Left kidney (tissue), 2 donors: ENCODE measurements around the gene CBX2. TPM values are rescaled to one million over a fixed set of nuclear protein-coding genes. Genes with fewer than 3 reads are reported as not detected.
"Not testable (repeated sequence)": the region's sequence is repeated elsewhere in the genome, so short reads cannot be mapped to it uniquely, and the experiment has no call there.

Experiments used
- DNase-seq: peaks from one replicate; pipeline ENCODE4 v3.0.0-alpha.2; 2013
- polyA plus RNA-seq: library from polyadenylated mRNA; unstranded; fragments of 120-200 nt; gene quantifications from one replicate; pipeline ENCODE4 v1.2.1, GENCODE V29; 2013; ENCODE audit not compliant: insufficient read length

The CBX2 gene
- polyA plus RNA-seq, 1 donor: 22.9 TPM

DNA sequence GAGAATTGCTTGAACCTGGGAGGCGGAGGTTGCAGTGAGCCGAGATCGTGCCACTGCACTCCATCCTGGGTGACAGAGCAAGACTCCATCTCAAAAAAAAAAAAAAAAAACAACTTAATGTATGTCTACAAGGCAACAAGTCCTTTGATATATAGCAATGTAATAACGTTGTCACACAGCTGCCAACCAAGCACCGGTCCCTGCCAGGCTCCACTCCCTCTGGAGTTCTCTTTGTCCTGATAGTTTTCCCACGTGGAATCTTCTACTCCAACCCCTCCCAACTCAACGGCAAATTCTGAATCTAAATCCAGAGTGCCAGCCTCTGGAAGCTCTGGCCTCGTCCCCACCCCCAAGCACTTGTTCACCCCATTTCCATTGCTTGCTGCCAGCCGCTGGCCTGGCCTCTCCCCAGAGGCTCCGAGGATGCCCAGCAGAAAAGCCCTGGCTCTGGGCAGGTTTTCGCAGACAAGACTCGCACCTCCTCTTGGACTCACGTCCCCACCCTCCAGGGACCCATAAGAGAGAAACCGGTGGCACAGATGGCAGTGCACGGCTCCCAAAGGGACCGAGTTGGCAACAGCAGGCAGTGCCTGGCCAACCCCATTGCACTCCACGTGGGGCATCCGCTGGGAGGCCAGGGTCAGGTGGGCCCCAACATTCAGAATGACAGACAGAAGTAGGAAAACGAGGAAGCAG lies 15.9 kb upstream of the CBX2 start:
- no peak for DNase-seq

DNA sequence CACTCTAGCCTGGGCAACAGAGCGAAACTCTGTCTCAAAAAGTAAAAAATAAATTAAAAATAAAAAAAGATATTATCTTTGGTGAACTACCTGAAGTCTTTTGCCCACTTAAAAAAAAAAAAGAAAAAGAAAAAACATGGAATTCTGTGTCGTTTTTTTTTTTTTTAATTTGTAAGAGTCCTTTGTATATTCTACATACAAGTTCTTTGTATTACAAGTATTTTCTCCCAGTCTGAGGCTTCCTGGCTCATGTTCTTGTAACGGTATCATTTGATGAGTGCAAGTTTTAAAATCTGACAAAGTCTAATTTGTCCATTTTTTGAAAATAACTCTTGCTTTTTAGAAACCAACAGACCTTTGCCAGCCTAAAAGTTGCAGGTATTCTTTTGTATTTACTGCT lies 12.2 kb upstream of the CBX2 start:
- DNase-seq: no peak

DNA sequence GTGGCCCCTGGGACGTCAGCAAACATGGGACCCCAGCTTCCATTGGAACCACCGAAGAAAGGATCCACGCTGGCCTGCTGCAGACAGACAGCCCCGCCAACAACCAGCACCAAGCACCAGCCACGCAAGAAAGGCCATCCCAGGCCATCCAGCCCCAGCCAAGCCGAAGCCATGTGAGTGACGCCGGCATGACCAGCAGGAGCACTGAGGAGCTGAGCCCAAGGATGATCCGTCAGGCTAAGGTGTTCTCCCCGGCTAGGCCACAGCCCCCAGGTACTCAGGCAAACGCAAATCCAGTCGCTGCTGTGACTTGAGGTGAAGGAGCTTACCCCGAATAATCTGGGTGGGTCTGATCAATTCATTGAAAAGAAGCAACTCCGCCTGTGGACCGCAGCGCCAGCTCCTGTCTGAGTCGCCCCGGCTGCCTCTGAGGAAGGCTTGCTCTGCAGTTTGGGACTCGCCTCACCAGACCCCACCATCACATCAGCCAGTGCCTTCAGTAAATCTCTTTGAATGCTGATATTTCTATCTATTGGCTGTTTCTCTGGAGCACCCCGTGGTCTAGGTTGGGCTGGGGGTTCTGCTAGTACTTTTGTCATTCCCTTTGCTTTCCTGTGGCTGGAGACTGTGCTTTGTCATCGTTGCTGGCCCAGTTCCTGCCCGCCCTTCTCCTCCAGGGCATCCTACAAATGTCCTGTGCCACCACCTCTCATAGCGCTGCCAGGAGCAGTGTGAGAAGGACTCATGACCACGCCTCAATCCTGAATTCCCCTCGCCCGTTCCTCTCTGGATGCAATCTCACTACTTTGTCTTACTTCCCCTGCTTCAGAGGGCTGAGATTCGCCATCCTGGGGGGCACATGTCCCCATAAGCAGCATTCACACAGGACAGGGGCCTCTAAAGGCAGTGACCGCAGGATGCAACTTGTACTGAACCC lies 8.1 kb upstream of the CBX2 start:
- no peak for DNase-seq

DNA sequence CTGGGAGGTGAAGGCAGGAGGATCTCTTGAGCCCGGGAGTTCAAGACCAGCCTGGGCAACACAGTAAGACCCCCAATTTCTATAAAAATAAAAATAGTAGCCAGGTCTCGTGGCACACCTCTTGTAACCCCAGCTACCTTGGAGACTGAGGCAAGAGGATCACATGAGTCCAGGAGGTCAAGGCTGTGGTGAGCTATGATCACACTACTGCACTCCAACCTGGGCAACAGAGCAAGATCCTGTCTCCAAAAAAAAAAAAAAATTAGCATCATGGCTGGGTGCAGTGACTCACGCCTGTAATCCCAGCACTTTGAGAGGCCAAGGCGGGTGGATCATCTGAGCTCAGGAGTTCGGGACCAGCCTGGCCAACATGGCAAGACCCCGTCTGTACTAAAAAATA lies 6.7 kb upstream of the CBX2 start:
- DNase-seq: no peak

DNA sequence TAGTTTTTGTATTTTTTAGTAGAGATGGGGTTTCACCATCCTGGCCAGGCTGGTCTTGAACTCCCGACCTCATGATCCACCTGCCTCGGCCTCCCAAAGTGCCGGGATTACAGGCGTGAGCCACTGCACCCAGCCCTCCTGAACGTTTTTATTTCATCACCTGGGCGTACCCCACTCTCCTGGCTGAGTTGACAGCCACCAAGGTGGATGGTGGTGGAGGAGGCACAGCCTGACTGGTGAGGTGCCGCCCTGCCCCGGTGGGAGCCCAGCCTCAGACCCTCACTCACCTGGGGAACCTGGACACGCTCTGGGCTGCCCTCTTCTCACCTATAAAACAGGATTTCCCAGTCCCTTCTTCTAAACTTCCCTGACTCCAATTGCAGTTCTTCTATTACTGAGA lies 5.2 kb upstream of the CBX2 start:
- DNase-seq: not testable (repeated sequence)

DNA sequence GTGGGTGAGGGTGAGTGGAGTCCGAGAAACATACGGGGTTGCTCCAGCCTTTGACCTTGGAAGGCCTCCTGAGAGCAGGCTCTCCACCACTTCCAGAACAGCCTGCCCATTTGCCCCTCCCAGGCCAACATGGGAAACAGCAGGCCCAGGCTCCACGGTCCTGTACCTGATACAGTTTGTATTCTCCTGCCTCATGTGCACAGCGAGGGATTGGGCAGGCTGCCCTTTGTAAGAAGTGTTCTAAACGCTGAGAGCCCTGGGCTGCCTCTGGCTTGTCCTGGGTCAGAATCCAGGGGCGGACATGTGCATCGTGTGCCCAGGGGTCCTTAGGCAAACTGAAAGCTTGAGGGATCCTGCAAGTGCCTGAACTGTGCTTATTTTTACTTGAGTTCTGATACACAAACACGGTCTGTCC lies 3.4 kb upstream of the CBX2 start:
- no peak for DNase-seq

DNA sequence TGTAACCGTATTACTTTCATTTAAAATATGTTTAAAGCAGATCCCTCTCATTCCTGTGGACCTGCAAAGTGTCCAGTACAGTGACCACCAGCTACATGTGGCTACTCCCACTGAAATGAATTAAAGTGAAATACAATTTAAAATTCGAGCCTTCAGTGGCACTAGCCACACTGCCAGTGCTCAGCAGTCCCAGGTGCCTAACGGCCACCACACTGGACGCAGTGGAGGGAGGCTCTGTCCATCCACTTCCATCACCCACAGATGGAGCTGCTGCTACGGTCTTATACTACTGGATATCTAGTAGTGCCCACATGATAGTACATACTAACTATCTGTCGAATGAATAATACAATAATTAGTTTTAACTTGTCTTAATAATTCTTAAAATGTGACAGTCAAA lies 2.3 kb upstream of the CBX2 start:
- DNase-seq: no peak

DNA sequence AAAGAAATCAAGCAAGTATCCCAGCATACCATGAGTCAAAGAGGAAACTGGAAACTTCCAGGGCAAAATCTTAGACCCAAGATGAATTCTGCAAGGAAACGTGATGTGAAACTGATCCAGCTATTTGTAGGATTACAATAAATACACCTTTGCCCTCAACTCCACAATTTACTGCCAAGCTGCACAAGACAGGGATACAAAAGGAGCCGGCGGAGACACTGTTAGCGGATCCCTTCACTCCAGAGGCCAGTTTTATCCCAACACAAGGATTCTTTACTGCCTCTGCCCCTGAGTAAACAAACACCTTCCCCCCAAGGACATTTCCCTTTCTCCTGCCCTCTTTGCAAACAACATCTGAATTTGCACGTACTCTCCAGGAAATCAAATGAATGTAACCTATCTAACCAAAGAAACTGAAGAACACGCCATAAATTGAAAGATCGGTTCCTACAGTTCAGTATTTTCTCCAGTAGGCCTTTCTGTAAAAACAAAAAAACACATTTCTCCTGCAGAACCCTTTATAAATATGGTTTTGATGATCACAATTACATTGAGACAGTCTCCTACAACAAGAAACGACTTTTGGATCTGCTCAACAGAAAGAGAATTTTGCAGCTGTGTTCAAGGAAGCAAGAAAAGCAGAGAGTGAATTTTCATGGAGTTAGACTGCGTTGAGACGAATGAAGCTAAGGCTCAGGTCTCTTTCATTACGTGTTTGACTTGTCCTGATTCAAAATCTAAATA lies 1.4 kb upstream of the CBX2 start:
- DNase-seq: no peak

DNA sequence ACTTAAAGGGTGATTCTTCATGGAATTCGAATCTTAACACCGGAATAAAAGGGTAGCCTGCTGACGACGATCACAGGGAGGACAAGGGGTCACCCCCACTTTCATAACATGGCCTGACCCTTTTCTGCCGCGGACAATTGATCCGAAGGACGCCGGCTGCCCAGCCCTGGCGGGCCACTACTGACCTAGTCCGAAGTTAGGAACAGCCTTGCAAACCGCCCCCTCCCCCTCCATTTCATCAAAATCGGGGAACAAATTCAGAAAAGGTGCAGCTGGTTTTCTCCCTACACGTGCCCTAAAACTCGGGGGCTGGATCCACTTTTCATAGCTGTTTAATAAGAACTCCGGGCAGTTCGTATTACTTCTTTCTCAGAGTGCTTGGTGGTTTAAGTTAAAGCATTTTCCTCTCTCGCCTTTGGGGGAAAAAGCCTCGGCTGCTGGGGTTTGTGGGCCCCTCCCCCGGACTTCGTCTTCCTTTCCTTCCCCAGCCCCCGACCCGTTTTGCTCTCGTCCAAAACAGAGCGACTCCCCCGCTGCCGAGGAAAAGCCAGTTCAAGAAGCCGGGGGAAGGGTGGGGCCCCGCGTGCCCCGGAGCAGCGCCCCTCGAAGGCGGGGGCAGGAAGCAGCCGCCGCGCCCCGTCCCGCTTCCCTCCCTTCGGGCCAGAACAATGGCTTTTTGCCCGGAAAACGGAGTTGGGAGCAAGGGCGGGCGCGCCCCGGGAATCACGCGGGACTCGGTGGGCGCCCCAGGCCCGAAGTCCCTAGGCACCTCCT lies 641 bp upstream of the CBX2 start:
- no peak for DNase-seq

DNA sequence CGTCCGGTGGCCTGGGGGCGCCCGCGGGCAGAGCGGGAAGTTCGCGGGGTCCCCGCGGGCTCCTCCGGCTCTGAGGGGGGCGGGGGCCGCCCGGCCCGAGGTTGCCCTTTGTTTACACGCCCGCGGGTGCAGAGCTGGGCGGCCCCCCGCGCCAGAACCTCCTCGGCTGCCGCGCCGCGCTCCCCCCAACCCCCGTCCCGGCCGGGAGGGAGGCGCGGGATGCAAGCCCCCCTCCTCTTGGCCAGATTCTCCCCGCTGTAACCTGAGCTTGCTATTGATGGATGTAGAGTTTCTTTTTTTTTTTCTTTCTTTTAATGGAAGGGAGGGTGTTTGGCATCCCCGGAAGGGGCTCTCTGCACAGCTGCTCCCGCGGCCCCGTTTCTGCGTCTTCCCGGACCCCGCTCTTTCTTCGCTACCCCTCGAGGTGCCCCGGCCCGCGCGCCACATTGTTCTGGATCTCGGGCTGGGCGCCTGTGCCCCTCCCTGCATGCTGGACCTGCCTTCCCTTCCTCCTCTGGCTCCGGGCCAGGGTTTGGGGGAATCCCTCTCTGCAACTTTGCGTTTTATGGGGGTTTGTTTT lies 646 bp downstream of the CBX2 start:
- peak; percentile 48 for DNase-seq

DNA sequence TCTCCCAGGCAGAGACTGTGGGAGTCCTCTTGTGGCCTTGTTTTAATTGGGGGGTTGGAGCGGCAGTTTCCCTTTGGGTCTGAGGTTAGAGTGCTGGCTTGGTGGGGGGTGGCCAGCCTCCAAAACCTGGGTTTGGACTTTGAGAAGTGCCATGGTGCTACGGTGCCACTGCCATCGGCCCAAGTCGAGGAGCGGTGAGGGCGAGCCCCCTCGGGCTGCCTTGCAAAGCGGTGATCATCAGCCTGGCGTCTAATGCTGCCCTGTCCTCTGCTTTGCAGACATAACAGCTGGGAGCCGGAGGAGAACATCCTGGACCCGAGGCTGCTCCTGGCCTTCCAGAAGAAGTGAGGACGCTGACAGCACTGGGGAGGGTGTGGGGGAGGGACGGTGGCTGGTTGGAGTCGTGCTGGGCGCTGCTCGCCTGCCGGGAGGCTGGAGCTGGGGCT lies 1.2 kb downstream of the CBX2 start:
- DNase-seq: no peak

DNA sequence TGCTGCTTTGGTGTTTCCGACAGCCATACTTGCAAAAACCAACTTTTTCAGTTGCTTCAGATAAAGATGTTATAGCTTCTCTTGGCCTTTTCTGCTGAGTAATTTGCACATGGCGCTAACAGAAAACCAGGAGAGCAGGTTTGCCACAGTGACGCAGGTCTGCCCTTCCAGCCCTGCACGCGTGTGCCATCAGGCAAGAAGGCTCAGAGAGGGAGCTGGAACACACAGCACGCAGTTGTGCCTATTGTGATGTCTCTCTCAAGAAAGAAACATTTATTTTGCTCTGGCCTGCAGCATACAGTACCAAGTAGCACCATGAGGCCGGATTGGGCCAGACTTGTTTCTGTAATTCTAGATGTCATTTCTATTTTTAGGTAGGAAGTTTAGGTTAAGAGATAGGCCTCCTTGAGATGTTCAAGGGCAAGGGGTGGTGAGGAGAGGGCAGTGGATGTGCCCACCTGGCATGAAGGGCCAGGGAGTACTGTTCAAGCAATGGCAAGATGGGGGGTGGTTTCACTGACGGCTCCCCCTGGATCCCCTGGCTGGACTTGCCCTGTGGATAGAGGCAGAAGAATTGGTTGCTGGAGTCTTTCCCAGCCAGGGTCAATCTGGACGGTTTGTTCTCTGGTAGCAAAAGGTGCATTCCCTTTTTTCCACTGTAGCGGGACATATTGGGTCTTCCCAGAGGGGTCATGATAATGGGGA lies 1.9 kb downstream of the CBX2 start:
- DNase-seq: no peak

DNA sequence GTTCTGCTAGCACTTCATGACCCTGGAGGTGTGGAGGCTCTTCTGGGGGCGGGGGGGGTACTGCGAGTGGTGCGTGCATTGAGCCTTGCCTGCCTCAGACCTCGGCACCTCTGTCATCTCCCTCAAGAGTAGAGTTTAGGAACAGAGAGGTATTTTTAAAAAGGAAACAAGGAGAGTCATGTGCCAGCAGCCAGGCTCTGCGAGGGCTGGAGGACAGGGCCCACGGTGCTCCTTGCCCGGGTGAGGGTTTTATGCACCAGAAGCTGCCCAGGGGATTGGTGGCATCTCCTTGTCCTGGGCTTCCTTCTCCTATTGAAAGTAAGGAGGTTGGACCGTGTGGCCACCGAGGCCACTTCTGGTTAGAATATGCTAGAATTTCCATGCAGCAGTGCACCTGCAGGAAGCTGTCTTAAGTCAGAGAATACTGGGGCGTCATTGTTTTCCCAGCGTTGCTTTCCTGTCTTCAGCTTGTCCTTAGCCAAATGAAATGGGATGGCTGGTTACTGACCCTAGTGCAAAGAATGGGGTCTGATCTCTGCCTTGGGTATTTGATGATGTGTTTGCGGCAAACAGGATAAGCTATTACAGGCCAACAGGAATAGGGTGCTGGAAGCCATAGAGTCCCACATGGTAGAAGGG lies 3.2 kb downstream of the CBX2 start:
- DNase-seq: no peak

DNA sequence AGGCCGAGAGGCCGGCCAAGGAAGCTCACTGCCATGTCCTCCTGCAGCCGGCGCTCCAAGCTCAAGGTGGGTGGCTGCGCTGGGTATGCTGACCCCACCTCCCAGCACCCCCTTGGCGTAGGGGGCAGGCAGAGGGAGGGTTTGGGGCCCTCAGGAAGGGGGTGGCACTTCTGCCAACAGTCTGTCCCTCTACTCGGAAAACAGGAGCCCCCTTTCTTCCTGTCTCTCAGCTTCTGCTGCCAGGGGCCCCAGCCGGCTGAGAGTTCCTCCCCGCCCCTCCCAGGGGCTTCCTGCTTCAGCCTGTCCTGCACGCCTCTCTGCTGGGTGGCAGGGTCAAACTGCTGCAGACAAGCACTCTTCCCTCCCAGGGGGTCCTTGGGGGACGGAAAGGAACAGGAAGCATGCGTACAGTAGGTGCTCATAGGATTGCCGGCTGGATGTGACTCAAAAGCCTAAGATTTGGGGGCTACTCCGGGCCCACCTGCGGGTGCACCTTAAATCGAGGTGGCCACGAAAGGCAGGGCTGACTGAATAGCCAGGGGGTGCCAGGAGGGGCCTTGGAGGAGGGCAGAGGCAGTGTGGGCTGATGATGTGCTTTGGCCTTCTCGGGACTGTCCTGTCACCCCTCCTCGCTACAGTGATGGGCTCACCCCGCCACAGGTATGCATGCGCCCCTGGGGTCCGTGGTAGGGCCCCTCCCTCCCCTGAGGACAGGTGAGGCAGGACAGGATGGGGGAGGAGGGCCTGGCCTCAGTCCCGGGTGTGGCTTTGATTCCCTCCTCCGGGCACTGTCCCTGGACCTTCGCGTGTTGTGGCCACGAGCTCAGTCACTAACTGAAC lies 4.0 kb downstream of the CBX2 start:
- DNase-seq: no peak

DNA sequence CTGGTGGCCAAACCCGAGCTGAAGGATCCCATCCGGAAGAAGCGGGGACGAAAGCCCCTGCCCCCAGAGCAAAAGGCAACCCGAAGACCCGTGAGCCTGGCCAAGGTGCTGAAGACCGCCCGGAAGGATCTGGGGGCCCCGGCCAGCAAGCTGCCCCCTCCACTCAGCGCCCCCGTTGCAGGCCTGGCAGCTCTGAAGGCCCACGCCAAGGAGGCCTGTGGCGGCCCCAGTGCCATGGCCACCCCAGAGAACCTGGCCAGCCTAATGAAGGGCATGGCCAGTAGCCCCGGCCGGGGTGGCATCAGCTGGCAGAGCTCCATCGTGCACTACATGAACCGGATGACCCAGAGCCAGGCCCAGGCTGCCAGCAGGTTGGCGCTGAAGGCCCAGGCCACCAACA lies 5.9 kb downstream of the CBX2 start:
- DNase-seq: no peak

DNA sequence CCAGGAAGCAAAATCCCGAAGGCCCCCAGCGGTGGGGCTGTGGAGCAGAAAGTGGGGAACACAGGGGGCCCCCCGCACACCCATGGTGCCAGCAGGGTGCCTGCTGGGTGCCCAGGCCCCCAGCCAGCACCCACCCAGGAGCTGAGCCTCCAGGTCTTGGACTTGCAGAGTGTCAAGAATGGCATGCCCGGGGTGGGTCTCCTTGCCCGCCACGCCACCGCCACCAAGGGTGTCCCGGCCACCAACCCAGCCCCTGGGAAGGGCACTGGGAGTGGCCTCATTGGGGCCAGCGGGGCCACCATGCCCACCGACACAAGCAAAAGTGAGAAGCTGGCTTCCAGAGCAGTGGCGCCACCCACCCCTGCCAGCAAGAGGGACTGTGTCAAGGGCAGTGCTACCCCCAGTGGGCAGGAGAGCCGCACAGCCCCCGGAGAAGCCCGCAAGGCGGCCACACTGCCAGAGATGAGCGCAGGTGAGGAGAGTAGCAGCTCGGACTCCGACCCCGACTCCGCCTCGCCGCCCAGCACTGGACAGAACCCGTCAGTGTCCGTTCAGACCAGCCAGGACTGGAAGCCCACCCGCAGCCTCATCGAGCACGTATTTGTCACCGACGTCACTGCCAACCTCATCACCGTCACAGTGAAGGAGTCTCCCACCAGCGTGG lies 6.5 kb downstream of the CBX2 start:
- no peak for DNase-seq

DNA sequence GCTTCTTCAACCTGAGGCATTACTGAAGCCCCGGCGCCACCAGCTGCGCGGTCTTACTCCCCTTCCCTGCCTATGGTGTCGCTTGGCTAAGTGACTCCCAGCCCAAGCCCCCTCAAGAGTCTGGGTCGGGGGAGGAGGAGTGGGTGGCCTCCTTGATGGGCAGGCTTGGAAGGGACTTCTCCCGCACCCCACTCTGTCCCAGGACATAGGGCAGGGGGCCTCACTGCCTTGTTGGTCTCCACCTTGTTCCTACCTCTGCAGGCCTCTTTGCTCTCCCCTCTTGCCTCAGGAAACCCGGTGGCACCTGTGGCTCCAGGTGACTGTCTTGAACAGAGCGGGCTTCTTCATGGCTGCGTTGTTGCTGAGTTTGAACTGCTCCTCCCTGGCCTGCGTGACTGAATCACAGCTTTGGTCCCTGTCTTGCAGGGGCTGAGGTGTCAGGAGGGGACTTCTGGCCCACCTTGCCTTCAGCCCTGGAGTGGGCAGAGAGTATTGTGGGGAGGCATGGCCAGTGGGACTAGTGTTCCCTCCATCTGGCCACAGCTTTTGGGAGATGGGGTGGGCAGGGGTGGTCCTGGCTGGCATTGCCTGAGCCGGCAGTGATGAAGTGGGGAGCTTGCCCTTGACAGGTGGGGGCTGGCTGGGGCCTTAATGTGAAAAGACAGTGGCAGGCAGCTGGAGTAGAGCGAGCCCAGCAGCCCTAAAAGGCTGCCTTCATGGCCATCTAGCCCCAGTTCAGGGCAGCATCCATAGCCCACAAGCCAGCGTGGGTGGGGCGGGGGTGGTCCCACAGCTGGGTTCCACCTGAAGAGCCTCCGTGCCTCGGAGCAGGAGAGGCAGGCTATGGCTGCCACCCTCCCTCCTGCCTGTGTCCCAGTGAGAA lies 7.3 kb downstream of the CBX2 start:
- no peak for DNase-seq
